K562 (cell line): ENCODE results near the gene NINJ2. TPM values are rescaled to one million over a fixed set of nuclear protein-coding genes. Genes with fewer than 3 reads are reported as not detected.
A peak's percentile ranks its signal among the peaks of the same experiment; 100 is the strongest.

Experiments
- CSDE1 ChIP-seq, 2 experiments: fragments of 450-650 bp; IDR thresholded peaks; 2 replicates each; pipeline ENCODE4 v1.6.1; 2016; ENCODE audit warnings: mild to moderate bottlenecking in 1 of 2
- EHMT2 ChIP-seq: fragments of 450-650 bp; IDR thresholded peaks from 2 replicates; pipeline ENCODE4 v1.6.1; 2018; ENCODE audit warnings: antibody characterized with exemption
- LEF1 ChIP-seq: fragments of 450-650 bp; IDR thresholded peaks from 2 replicates; pipeline ENCODE4 v1.6.1; 2016; ENCODE audit warnings: mild to moderate bottlenecking
- MED1 ChIP-seq: sonication (generic); formaldehyde crosslinking; IDR thresholded peaks from 2 replicates; pipeline ENCODE4 v1.8.1; 2023; ENCODE audit warnings: missing genetic modification reagents, borderline replicate concordance
- MEIS2 ChIP-seq: fragments of 450-650 bp; IDR thresholded peaks from 2 replicates; pipeline ENCODE4 v1.6.1; 2014; ENCODE audit warnings: mild to moderate bottlenecking; ENCODE audit not compliant: partially characterized antibody
- RFX5 ChIP-seq: IDR thresholded peaks from 2 replicates; pipeline ENCODE4 v1.6.1; 2011; ENCODE audit warnings: low read depth, mild to moderate bottlenecking, improper control_type of control experiment, low read length
- RHOXF2B ChIP-seq: fragments of 250-450 bp; sonication (Bioruptor Pico); conservative IDR thresholded peaks from 2 replicates; pipeline ENCODE4 v1.5.1; 2021
- SETDB1 ChIP-seq: IDR thresholded peaks from one replicate; pipeline ENCODE4 v1.6.1; 2012; ENCODE audit warnings: low read length, control low read depth, inconsistent platforms
- SMARCC2 ChIP-seq: fragments of 450-650 bp; IDR thresholded peaks from 2 replicates; pipeline ENCODE4 v1.6.1; 2017; ENCODE audit warnings: antibody characterized with exemption, moderate library complexity, mild to moderate bottlenecking, low read depth
- SMARCE1 ChIP-seq: fragments of 450-650 bp; IDR thresholded peaks from 2 replicates; pipeline ENCODE4 v1.7.1; 2016; ENCODE audit warnings: mild to moderate bottlenecking
- TAF7 ChIP-seq: fragments of 450-650 bp; IDR thresholded peaks from 2 replicates; pipeline ENCODE4 v1.6.1; 2016; ENCODE audit warnings: missing genetic modification characterization, missing compliant biosample characterization
- TCF7 ChIP-seq: sonication (generic); IDR thresholded peaks from 2 replicates; pipeline ENCODE4 v1.6.1; 2016; ENCODE audit warnings: antibody characterized with exemption, borderline replicate concordance
- TEAD4 ChIP-seq, 2 experiments: sonication (generic) in 1 of 2; formaldehyde crosslinking in 1 of 2; IDR thresholded peaks; 2 replicates each; pipeline versions ENCODE4 v1.6.1 to v1.8.0; 2012 to 2022; ENCODE audit warnings: borderline replicate concordance in 1 of 2, inconsistent platforms in 1 of 2, low read length in 1 of 2, mild to moderate bottlenecking in 1 of 2, missing genetic modification reagents in 1 of 2
- U2AF2 ChIP-seq: fragments of 200-400 bp; formaldehyde crosslinking; optimal IDR thresholded peaks from 2 replicates; pipeline ENCODE3; 2017; ENCODE audit warnings: low read depth, mild to moderate bottlenecking, low read length
- ZBTB34 ChIP-seq: fragments of 250-450 bp; sonication (Bioruptor Pico); IDR thresholded peaks from 2 replicates; pipeline ENCODE4 v1.8.0; 2021; ENCODE audit warnings: mild to moderate bottlenecking, moderate library complexity
- ZNF395 ChIP-seq: fragments of 200-800 bp; sonication (Bioruptor generic); IDR thresholded peaks from 2 replicates; pipeline ENCODE4 v1.6.1; 2017; ENCODE audit warnings: missing genetic modification characterization, missing compliant biosample characterization
- ZNF436 ChIP-seq: fragments of 250-450, 450-650 bp; sonication (Bioruptor Pico); formaldehyde crosslinking; IDR thresholded peaks from 2 replicates; pipeline ENCODE4 v1.7.0; 2020; ENCODE audit warnings: mild to moderate bottlenecking
- ZNF57 ChIP-seq: fragments of 450-650 bp; formaldehyde crosslinking; IDR thresholded peaks from 2 replicates; pipeline ENCODE4 v1.4.0; 2020; ENCODE audit warnings: mild to moderate bottlenecking, moderate library complexity
- ZNF589 ChIP-seq: fragments of 200-800 bp; sonication (Bioruptor generic); IDR thresholded peaks from 2 replicates; pipeline ENCODE4 v1.6.1; 2016; ENCODE audit warnings: low read depth, missing genetic modification characterization, missing compliant biosample characterization
- polyA plus RNA-seq, 8 experiments: library from polyadenylated mRNA; depleted of rRNA in 4 of 8; stranded (reverse) in 5 of 8; unstranded in 3 of 8; fragments of >200 nt; fragmentation: Nextera tagmentation in 2 of 8; fragmentation: Illumina TruSeq in 1 of 8; extraction: Ambion mirVana in 2 of 8; extraction: Trizol in 1 of 8; gene quantifications; 2 replicates each; pipeline versions ENCODE4 v1.2.1 to v1.2.3, GENCODE V29; 2011 to 2014; ENCODE audit warnings: inconsistent platforms in 1 of 8, missing spikeins in 1 of 8
- total RNA-seq, 7 experiments: library from RNA; depleted of rRNA in 6 of 7; stranded (reverse); fragments of >200 nt in 6 of 7; fragmentation: Illumina TruSeq in 2 of 7; extraction: Trizol in 2 of 7; gene quantifications; 2 replicates each; pipeline versions ENCODE4 v1.2.1 to v1.2.3, GENCODE V29; 2011 to 2021; ENCODE audit warnings: low replicate concordance in 1 of 7
- TF ChIP-seq, protein P1 (sequence below): sonication (generic); formaldehyde crosslinking; IDR thresholded peaks from 2 replicates; pipeline ENCODE4 v1.8.1; 2023; ENCODE audit warnings: mild to moderate bottlenecking, missing genetic modification reagents, moderate library complexity
- TF ChIP-seq, protein P2 (sequence below): sonication (generic); formaldehyde crosslinking; IDR thresholded peaks from 2 replicates; pipeline ENCODE4 v1.8.1; 2023; ENCODE audit warnings: mild to moderate bottlenecking, missing genetic modification reagents
- TF ChIP-seq, protein P3 (sequence below): fragments of 450-650 bp; formaldehyde crosslinking; IDR thresholded peaks from 2 replicates; pipeline ENCODE4 v1.4.0; 2022; ENCODE audit warnings: mild to moderate bottlenecking, moderate library complexity

The NINJ2 gene
- total and polyA plus RNA-seq, 9 of the 15 experiments (the other 6 are each of a cell fraction or from before 2014, with no cell fraction given), result 2.6 to 16.0 (median 4.5) TPM

DNA sequence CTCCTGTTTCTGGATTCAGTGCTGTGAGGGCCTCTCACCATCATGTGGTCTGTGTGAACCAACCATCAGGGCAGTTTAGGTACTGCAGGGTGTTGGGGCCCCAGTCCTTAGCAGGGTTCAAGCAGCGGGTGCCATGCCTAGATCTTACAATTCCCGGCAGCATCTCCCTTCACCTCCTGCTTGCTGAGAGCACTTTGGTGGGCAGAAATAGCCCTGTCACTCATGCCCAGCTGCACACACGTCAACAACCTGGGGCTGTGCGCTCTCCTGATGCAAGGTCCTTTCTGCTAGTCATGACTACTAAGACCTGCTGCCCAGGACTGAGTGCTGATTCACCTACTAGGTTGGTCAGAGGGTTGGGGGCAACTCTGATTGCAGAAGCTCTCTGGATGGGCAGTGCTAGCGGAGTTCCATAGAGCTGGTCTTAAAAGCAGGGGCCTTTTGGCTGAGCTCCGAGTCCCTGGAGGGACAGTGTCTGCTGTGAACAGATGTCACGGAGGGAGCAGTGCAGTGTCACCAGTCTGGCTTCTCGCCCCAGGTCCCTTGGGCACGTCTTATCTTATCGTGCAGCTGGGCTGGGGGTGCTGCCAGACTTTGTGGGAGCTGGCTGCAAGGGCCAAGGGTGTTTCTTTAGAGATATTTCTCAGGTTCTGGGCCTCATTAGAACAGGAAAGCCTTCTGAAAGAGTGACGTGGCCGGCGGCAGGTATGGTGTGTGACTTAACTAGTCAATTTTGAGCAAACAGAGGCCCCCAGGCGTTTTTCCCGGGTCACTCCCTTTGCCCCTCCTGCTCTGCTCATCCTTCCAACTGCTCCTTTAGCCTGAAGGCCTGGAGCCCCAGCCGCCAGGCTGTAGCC is 71.8 kb downstream of the NINJ2 start (continued):
- TF ChIP-seq U2AF2 (no peak), EHMT2 (no peak), RHOXF2B (CRISPR knock-in tag) (no peak), ZNF436 (CRISPR knock-in tag) (no peak), MED1 (CRISPR knock-in tag) (no peak), TCF7 (no peak), ZNF589 (CRISPR knock-in tag) (peak; percentile 94), ZBTB34 (CRISPR knock-in tag) (no peak), MEIS2 (no peak), ZNF57 (CRISPR knock-in tag) (no peak), SMARCE1 (peak; percentile 95), LEF1 (peak; percentile 89), RFX5 (no peak), SMARCC2 (peak; percentile 93), ZNF395 (CRISPR knock-in tag) (peak; percentile 95), CSDE1 (IDR thresholded peaks at IDR 0.05) (no peak), TEAD4 (IDR thresholded peaks at IDR 0.05; ENCODE audit: low read length) (peak; percentile 97), TEAD4 (CRISPR knock-in tag; IDR thresholded peaks at IDR 0.05; ENCODE audit: borderline replicate concordance) (no peak), SETDB1 (no peak), TAF7 (tag) (no peak)
- TF ChIP-seq, protein P1, sequence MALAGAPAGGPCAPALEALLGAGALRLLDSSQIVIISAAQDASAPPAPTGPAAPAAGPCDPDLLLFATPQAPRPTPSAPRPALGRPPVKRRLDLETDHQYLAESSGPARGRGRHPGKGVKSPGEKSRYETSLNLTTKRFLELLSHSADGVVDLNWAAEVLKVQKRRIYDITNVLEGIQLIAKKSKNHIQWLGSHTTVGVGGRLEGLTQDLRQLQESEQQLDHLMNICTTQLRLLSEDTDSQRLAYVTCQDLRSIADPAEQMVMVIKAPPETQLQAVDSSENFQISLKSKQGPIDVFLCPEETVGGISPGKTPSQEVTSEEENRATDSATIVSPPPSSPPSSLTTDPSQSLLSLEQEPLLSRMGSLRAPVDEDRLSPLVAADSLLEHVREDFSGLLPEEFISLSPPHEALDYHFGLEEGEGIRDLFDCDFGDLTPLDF (CRISPR knock-in tag), result no peak
- TF ChIP-seq, protein P2, sequence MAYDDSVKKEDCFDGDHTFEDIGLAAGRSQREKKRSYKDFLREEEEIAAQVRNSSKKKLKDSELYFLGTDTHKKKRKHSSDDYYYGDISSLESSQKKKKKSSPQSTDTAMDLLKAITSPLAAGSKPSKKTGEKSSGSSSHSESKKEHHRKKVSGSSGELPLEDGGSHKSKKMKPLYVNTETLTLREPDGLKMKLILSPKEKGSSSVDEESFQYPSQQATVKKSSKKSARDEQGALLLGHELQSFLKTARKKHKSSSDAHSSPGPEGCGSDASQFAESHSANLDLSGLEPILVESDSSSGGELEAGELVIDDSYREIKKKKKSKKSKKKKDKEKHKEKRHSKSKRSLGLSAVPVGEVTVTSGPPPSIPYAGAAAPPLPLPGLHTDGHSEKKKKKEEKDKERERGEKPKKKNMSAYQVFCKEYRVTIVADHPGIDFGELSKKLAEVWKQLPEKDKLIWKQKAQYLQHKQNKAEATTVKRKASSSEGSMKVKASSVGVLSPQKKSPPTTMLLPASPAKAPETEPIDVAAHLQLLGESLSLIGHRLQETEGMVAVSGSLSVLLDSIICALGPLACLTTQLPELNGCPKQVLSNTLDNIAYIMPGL, result no peak
- TF ChIP-seq, protein P3, sequence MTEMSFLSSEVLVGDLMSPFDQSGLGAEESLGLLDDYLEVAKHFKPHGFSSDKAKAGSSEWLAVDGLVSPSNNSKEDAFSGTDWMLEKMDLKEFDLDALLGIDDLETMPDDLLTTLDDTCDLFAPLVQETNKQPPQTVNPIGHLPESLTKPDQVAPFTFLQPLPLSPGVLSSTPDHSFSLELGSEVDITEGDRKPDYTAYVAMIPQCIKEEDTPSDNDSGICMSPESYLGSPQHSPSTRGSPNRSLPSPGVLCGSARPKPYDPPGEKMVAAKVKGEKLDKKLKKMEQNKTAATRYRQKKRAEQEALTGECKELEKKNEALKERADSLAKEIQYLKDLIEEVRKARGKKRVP, result peak; percentile 63; the same call in 1 of the 2 replicates
